Brain pericyte (primary cell): ENCODE measurements around the gene CCDC127.
"Not testable (repeated sequence)": the region's sequence is repeated elsewhere in the genome, so short reads cannot be mapped to it uniquely, and the experiment has no call there.

Experiments used
- DNase-seq: peaks from one replicate; pipeline ENCODE4 v3.0.0-alpha.2; 2012; ENCODE audit warnings: low read depth, low spot score

CCDC127 gene

DNA sequence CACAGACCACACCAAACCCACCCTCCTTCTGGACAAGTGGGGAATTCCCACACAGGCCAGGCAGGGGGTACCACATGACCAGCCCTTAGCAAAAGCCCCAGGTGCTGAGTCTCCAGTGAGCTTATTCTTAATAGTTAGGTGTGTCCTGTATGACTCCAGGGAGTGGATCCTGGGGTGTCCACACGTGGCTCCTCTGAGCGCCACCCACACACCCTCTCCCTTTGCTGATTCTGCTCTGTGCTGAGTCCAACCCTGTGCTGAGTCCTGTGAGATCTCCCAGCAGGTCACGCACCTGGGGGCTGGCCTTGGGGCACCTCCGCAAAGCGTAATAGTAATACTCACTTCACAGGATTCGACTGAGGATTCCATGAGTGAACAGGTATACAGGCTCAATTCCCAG is 14.0 kb downstream of the CCDC127 start:
- DNase-seq: no peak

DNA sequence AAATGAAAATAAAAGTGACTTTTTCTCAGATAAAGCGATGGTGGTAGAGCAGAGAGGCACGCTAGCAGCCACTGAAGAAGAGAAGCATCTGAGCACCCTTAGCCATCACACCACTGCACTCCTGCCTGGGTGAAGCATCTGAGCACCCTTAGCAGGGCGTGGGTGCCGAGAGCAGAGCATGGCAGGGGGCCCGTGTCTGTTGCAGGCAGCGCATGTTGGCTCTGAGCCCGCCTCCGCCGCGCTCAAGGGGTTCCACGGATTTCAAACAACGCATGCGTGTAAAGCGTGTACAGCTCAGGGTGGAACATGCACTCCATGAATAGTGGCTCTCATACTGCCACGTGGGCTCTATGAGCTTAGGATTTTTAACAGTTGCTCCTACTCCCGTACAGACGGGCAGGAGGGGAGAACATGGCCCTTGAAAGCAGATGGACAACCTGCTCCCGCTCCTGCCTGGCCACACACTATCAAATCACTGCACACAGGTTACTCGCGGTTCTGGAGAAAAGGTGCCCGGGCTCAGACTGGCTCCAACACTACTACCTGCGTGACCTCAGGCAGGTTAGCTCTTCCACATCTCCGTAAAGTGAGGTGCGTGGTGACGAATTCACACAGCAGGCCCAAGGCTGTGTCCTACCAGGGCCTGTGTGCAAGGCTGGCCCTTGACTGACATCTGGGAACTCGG is 14.6 kb downstream of the CCDC127 start:
- no peak for DNase-seq

DNA sequence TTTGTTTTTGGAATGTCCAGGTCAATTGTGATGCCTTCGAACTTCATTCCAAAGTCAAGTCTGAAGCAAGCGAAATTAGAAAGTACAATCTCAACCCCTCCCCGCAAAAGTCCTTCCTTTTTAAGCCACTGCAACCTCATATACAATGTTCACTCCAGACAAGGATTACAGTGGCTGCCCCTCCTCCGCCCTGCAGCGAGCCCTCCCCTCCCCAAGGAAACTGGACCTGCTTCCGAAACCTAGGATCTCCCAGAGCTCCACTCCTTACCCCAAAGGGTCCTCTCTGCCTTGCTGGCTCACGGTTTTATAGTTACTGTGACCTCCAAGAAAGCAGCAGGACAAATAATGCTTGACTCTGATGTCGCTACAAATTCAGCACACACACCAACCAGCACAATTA is 16.3 kb downstream of the CCDC127 start:
- DNase-seq: no peak

- DNase-seq: no peak
These were observed 17.0 kb downstream of the CCDC127 start for GRCh38 chr5:200985-201384.

GRCh38 chr5:199950-200645 is 17.9 kb downstream of the CCDC127 start:
- no peak for DNase-seq

DNA sequence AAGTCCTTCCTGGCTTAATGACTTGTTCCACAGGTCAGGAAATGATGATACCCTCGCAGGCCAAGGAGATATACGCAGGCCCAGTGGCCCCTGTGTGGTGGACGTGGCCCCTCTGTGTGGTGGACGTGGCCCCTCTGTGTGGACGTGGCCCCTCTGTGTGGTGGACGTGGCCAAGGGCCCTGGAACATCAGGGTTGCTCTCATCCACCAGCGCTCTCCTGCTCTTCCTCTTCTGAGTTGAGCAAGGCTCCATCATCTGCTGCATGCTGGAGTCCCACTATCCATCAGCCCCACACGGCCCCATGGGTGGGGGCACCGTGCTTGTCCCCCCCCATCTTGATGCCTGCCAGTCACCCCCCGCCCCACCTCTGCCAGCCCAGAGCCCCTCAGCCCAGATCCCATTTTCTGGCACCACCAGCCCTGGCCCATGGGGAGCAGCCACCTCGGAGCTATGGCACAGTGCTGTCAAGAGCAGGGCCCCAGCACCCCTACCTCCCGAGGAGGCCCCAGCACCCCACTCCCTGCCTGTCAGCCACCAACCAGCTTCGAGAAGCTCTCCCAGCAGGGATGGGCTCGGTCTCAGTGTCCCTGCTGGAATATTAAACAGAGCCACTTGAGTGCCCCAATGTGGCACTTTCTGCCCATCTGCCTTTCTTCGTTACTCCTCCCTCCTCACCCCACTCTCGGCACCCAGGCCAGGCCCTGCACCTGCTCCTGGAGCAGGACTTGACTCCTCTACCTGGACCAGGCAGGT is 18.6 kb downstream of the CCDC127 start:
- no peak for DNase-seq

- DNase-seq: no peak
These were observed 19.3 kb downstream of the CCDC127 start for GRCh38 chr5:198516-199196.

DNA sequence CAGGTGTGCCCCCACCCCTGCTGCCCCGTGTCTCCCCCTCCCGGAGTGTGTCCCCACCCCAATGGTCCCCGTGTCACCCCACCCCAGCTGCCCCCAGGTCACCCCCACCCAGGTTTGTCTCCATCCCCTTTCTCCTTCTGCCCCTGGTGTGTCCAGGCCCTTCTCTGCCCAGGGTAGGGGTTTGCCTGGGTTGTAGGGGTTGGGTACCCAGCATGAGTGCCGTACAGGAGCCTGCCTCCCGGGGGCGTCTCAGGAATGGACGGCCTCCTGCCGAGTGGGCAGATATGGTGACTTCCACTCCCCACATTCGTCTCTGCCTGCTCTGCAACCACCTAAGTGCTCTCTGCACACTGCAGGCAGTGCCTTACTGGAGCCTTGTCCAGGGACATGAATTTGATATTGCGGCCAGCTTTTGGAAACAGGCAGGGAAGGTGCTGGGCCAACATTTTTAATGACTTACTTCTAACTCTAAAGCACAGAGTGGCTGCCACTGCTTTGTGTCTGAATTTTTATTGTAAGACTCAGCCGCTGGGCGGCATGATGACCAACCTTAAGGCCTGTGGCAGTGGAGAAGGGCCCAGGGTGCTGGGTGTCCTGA is 20.0 kb downstream of the CCDC127 start:
- no peak for DNase-seq

DNA sequence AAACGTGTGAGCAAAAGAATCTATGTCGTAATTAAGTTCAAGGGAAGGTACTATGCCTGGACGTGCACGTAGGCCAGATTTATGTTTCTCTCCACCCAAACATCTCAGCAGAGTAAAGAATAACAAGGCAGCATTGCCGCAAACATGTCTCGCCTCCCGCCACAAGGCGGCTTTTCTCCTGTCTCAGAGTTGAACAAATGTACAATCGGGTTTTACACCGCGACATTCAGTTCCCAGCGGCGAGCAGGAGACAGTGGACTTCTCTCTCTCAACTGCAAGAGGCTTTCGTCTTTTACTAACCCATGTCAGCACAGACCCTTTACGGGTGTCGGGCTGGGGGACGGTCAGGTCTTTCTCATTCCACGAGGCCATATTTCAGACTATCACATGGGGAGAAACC is 20.9 kb downstream of the CCDC127 start:
- not testable (repeated sequence) for DNase-seq

DNA sequence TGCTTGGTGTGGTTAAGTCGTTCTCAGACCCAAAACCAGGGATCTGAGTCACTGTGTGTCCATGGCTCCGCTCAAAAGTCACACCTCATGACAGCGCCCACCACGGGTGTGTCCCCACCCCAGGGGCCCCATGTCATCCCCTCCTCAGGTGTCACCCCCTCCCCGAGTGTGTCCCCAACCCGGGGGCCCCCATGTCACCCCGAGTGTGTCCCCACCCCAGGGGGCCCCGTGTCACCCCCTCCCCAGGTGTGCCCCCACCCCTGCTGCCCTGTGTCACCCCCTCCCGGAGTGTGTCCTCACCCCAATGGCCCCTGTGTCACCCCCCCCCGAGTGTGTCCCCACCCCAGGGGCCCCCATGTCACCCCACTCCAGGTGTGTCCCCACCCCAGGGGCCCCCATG is 21.6 kb downstream of the CCDC127 start:
- no peak for DNase-seq

DNA sequence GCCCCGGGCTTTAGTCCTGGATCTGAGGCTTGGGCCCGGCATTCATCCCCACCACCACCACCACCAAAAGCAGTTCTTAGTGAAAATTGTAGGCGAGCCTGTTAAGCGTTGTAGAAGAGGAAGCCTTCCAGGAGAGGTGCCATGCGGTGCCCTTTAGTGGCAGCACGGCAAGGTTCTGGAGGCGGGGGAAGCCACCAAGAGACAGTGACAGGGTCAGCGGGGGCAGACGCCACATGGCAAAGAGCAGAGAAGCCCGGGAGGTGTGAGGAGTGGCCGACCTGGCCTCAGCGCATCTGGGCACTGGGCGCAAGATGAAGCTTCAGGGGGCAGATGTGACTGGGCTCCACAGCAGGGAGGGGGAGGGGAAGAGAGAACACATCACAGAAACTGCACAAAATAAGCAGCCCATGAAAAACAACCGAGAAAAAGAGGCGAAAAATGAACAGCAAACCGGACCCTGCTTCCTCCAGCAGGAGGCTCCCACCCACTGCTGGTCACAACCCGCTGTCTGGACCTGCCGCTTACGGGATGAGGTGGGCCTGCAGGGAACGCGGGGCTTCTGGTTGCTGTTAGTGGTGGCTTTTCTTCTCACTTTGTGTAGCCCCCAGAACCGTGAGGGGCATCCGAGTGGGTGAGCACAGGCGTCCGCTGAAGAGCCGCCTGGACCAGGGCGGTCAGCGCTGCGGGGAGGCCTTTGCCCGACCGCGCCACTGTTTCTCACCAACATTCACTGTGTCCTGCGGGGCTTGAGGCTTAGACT is 22.4 kb downstream of the CCDC127 start:
- no peak for DNase-seq

GRCh38 chr5:194603-195209 is 23.2 kb downstream of the CCDC127 start:
- DNase-seq: no peak

- no peak for DNase-seq
These were observed 23.9 kb downstream of the CCDC127 start for GRCh38 chr5:194102-194501.

DNA sequence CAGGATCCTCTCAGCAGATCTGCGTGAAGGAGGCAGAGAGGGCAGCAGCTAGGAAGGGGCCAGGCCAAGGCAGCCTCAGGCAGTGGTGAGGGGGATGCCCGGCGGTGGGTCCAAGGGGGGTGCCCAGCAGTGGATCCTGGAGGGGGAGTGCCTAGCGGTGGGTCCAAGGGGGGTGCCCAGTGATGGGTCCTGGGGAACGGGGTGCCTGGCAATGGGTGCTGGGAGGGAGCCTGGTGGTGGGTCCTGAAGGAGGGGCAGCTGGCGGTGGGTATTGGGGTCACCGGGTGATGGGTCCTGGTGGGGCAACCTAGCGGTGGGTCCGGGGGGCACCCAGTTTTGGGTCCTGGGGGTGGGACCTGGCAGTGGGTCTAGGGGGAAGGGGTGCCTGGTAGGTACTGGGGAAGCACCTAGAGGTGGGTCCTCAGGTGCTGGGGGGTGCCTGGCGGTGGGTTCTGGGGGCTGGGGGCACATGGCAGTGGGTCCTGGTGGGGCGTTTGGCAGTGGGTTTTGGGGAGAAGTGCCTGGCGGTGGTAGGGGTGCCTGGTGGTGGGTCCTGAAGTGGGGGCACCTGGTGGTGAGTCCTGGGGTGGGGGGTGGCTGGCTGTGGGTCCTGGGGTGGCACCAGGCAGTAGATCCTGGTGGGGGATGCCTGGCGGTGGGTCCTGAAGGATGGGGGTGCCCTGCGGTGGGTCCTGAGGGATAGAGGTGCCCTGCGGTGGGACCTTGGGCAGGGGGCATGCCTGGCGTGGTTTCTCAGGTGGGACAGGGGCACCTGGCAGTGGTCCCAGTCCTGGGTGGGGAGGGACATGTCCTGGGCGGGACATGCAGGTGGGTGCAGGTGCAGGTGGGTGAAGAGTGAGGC is 24.8 kb downstream of the CCDC127 start:
- DNase-seq: no peak

- no peak for DNase-seq
These were observed 25.3 kb downstream of the CCDC127 start for GRCh38 chr5:192691-192969.

- DNase-seq: no peak
These were observed 25.8 kb downstream of the CCDC127 start for GRCh38 chr5:191949-192690.

DNA sequence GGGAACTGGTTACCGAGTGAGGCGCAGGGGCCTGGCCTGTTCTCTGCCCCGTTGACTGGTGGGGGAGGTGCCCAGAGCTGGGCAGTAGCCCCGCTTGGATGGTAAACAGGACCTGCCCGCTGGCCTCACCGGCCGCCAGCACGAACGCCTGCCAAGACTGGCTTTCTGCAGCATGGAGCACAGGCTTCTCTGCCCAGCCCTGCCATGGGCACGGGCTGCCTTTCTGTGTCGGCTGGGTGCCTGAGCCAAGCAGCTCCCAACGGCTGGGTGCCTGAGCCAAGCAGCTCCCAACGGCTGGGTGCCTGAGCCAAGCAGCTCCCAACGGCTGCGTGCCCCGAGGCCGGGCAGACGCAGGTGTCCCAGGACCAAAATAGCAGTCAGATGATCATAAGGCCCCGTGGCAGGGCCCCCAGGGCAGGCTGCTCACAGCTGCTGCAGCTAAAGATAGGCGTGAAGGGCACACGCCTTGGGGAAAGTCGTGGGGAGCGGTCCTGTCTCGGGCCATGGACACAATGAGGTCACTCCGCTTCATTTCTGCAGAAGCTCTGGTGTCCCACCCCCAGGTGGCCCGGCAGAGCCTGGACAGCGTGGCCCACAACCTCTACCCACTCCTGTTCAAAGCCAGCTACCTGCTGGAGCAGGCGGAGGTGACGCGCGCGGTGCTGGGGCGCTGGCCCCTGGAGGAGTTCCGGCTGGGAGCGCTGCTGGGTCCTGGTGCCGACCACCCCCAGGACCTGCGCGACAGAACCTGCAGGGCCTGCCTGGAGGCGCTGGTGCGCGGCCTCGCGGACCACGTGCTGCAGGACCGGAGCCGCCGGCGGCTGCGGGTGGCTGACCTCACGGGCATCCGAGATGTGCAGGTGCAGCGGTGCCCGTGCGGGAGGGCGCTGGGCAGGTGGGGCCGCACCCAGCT is 26.7 kb downstream of the CCDC127 start, which contains the start of gene LRRC14B:
TSS of gene LRRC14B (plus strand) at position 460 of the 913 bp plus-strand sequence. CDS start at position 504, 44 bp downstream.
- DNase-seq: no peak
